HG02588 (cell line): ENCODE data around the gene KIAA1755.

Source experiments
- ATAC-seq: cut with Tn5 transposase; IDR thresholded peaks from one replicate; pipeline ENCODE4 v1.9.1; 2021; ENCODE audit warnings: mild to moderate bottlenecking, moderate library complexity; ENCODE audit not compliant: unreplicated experiment

KIAA1755 gene

GRCh38 chr20:38192323-38192885, 68.1 kb downstream of the KIAA1755 start:
- ATAC-seq = no peak

- ATAC-seq = no peak
These were observed 68.9 kb downstream of the KIAA1755 start for GRCh38 chr20:38191654-38192053.

GRCh38 chr20:38190936-38191371, 69.6 kb downstream of the KIAA1755 start:
- no peak for ATAC-seq

- no peak for ATAC-seq
These were observed 70.4 kb downstream of the KIAA1755 start for GRCh38 chr20:38190166-38190565.

GRCh38 chr20:38187517-38187916, 73.0 kb downstream of the KIAA1755 start:
- no peak for ATAC-seq

- ATAC-seq = no peak
These were observed 73.7 kb downstream of the KIAA1755 start for GRCh38 chr20:38186788-38187221.

- ATAC-seq = no peak
These were observed 76.4 kb downstream of the KIAA1755 start for GRCh38 chr20:38184101-38184500.

- no peak for ATAC-seq
These were observed 78.6 kb downstream of the KIAA1755 start for GRCh38 chr20:38181971-38182370.

GRCh38 chr20:38181207-38181801, 79.2 kb downstream of the KIAA1755 start:
- peak; percentile 64 for ATAC-seq

GRCh38 chr20:38180781-38181180, 79.8 kb downstream of the KIAA1755 start:
- ATAC-seq = no peak

- no peak for ATAC-seq
These were observed 80.7 kb downstream of the KIAA1755 start for GRCh38 chr20:38179846-38180245.

- no peak for ATAC-seq
These were observed 82.0 kb downstream of the KIAA1755 start for GRCh38 chr20:38178581-38178980.

- no peak for ATAC-seq
These were observed 82.5 kb downstream of the KIAA1755 start for GRCh38 chr20:38178065-38178491.

GRCh38 chr20:38177201-38177600, 83.3 kb downstream of the KIAA1755 start:
- ATAC-seq = no peak

- ATAC-seq = no peak
These were observed 85.0 kb downstream of the KIAA1755 start for GRCh38 chr20:38175304-38176180.

- ATAC-seq = no peak
These were observed 87.0 kb downstream of the KIAA1755 start for GRCh38 chr20:38173237-38174156.

- no peak for ATAC-seq
These were observed 88.1 kb downstream of the KIAA1755 start for GRCh38 chr20:38172408-38172807.

- no peak for ATAC-seq
These were observed 88.9 kb downstream of the KIAA1755 start for GRCh38 chr20:38171675-38172043.

GRCh38 chr20:38170826-38171674, 89.5 kb downstream of the KIAA1755 start:
- ATAC-seq = no peak
